HG03025 (cell line): ENCODE data around the gene SPATA17.

Experiments
- ATAC-seq: cut with Tn5 transposase; IDR thresholded peaks from one replicate; pipeline ENCODE4 v1.9.1; 2021; ENCODE audit warnings: mild to moderate bottlenecking, moderate library complexity; ENCODE audit not compliant: unreplicated experiment, low FRiP score

The SPATA17 gene

DNA sequence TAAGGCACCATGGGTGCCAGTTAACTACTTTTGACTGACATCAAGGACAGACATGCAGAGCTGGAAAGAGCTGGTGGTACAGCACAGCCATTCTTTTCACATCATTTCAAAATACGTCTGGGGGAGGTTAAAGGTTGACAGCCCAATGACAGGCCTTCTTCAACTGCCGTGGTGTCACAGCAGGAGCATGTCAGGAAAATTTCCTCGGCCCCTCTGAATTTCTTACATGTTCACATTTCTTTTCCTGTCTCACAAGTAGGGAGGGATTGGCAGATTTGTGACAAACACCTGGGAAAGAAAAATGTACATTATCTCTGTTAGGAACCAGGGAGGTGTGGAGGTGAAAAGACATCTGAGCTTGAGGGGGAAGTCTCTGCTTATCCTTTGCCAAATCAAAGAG lies 279.1 kb downstream of the SPATA17 start:
- no peak for ATAC-seq

DNA sequence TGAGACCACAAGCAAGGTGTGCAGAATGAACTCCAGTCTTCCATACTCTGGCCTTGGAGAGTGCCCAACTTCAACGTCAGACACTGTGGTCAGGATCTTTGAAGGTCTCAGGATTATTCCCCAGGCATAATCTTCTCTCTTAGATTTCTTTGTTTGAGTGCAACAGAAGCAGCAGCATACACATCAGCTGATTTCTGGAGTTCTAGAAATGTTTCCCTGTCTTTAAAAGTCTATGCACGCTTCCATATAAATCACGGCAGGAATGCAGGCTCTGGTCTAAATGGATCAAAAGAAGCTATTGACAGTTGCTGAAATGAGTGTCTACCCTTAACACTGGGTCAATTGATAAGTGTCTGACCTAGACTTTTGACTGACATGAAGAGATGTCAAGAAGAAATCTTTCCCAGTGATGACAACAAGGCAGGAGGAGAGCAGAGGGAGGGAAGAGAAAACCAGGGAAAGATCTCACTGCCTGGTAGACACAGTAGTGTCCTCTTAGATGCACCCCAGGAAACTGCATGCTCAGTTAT lies 279.7 kb downstream of the SPATA17 start:
- no peak for ATAC-seq

DNA sequence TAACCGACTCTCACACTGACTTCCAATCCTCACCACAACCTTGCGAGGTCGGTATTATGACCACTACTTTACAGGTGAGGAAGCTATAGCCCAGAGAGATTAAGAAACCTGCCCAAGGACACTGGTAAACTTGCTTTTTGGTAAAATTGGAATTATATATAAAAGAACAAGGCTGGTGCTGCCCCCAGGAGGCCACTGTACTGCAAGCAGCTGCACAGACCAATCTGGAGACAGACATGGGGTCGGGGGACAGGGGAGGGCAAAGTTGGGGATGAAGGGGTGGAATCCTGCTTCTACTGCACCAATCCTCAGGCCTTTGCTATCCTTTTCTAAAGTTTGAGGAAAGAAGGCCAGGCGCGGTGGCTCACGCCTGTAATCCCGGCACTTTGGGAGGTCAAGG lies 280.8 kb downstream of the SPATA17 start:
- no peak for ATAC-seq

DNA sequence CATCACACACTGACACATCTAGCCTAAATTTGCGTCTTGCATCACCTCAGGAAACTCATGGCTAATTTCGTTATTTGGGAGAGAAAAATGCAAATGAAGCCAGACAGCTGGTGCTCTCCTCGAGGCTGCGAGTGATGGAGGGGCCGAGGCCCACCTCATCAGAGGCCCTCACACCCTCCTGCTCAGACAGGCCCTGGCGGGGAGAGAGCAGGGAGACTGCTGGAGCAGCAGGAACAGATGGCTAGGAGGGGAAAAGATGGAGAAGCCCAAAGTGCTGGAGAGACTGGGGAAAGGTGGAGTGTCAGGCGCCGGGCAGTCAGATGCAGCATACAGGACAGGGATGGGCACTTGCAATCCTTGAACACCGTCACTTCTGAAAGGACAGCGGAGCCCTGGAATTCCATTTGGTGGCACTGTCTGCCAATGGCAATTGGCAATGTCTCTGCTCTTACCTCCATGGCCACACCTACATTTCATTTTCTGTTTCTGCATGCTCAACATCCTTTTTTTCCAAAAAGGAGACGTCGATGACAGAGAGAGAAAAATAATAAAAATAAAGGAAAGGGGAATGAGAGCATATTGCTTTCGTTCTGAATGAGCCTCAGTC lies 286.2 kb downstream of the SPATA17 start:
- ATAC-seq = no peak

GRCh38 chr1:217919683-217920388 lies 288.7 kb downstream of the SPATA17 start:
- no peak for ATAC-seq
